Loucy (cell line): ENCODE measurements around the gene PSMG1.

Experiments used
- EZH2phosphoT487 ChIP-seq: fragments of 200-600 bp; IDR thresholded peaks from 2 replicates; pipeline ENCODE4 v1.6.1; 2018; ENCODE audit warnings: antibody characterized with exemption, mild to moderate bottlenecking, moderate library complexity, borderline replicate concordance
- TF ChIP-seq, protein P1 (sequence below): fragments of 200-600 bp; sonication (generic); conservative IDR thresholded peaks from 2 replicates; pipeline ENCODE4 v1.5.1; 2014; ENCODE audit warnings: mild to moderate bottlenecking, antibody characterized with exemption, low read length

DNA sequence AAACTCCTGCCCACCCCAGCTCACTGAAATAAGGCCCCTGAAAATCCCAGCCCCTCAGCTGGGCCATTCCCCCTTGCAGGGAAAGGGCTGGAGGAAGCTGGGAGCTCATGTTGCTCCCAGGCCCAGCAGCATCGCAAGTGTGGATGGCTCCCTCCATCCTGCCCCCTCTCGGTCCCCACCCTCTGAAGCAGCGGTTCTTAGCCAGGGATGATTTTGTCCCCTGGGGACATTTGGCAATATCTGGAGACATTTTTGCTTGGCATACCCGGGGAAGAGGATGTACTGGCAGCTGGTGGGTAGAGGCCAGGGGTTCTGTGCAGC is 56.8 kb downstream of the PSMG1 start:
- TF ChIP-seq, protein P1, sequence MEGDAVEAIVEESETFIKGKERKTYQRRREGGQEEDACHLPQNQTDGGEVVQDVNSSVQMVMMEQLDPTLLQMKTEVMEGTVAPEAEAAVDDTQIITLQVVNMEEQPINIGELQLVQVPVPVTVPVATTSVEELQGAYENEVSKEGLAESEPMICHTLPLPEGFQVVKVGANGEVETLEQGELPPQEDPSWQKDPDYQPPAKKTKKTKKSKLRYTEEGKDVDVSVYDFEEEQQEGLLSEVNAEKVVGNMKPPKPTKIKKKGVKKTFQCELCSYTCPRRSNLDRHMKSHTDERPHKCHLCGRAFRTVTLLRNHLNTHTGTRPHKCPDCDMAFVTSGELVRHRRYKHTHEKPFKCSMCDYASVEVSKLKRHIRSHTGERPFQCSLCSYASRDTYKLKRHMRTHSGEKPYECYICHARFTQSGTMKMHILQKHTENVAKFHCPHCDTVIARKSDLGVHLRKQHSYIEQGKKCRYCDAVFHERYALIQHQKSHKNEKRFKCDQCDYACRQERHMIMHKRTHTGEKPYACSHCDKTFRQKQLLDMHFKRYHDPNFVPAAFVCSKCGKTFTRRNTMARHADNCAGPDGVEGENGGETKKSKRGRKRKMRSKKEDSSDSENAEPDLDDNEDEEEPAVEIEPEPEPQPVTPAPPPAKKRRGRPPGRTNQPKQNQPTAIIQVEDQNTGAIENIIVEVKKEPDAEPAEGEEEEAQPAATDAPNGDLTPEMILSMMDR = no peak
- no peak for TF ChIP-seq EZH2phosphoT487
